Keratinocyte (primary cell): ENCODE results near the gene MRPS18C. TPM values are rescaled to one million over a fixed set of nuclear protein-coding genes. Genes with fewer than 3 reads are reported as not detected.

Experiments
- DNase-seq: peaks from one replicate; pipeline ENCODE4 v3.0.0-alpha.2; 2011; ENCODE audit warnings: low read depth, missing footprints, low spot score
- FAIRE-seq: peaks from 2 replicates; lab custom pipeline; 2011; peaks lifted over from hg19 to GRCh38; lab: Jason Lieb, UNC
- H2AFZ ChIP-seq: 2 replicates; pipeline ENCODE4 v1.6.0; 2012; ENCODE audit warnings: low read length, control low read depth, inconsistent platforms; ENCODE audit not compliant: control insufficient read depth
- H3K27ac ChIP-seq: 2 replicates; pipeline ENCODE4 v1.5.1; 2011; ENCODE audit warnings: low read length; ENCODE audit not compliant: control insufficient read depth, insufficient read depth
- H3K27me3 ChIP-seq: 3 replicates; pipeline ENCODE4 v1.6.0; 2011; ENCODE audit warnings: low read length; ENCODE audit not compliant: control insufficient read depth, insufficient read depth; ENCODE audit errors: extremely low read depth
- H3K36me3 ChIP-seq, 2 experiments: 2 replicates in 1 of 2; 3 replicates in 1 of 2; pipeline ENCODE4 v1.5.1; 2011; ENCODE audit warnings: low read length in 2 of 2, mild to moderate bottlenecking in 1 of 2; ENCODE audit not compliant: control insufficient read depth in 2 of 2, insufficient read depth in 2 of 2; ENCODE audit errors: extremely low read depth in 1 of 2
- H3K4me1 ChIP-seq: 3 replicates; pipeline ENCODE4 v1.5.1; 2011; ENCODE audit warnings: low read length; ENCODE audit not compliant: control insufficient read depth, insufficient read depth; ENCODE audit errors: extremely low read depth
- H3K4me2 ChIP-seq: 3 replicates; pipeline ENCODE4 v1.6.0; 2011; ENCODE audit warnings: low read depth, low read length; ENCODE audit not compliant: control insufficient read depth, insufficient read depth; ENCODE audit errors: extremely low read depth
- H3K4me3 ChIP-seq, 3 experiments: fragments of 200-600 bp in 1 of 3; sonication (generic) in 1 of 3; 2 replicates in 2 of 3; 3 replicates in 1 of 3; pipeline ENCODE4 v1.5.1; 2011 to 2016; ENCODE audit warnings: low read length in 3 of 3, mild to moderate bottlenecking in 3 of 3, control low read depth in 2 of 3, inconsistent platforms in 1 of 3, low read depth in 1 of 3, mixed read lengths in 1 of 3, mixed run types in 1 of 3, moderate library complexity in 1 of 3; ENCODE audit not compliant: control insufficient read depth in 2 of 3, insufficient read depth in 2 of 3; ENCODE audit errors: extremely low read depth in 1 of 3
- H3K79me2 ChIP-seq: 2 replicates; pipeline ENCODE4 v1.6.0; 2012; ENCODE audit warnings: low read length; ENCODE audit not compliant: control insufficient read depth, insufficient read depth
- H3K9ac ChIP-seq: 3 replicates; pipeline ENCODE4 v1.6.0; 2011; ENCODE audit warnings: low read length; ENCODE audit not compliant: control insufficient read depth, insufficient read depth; ENCODE audit errors: extremely low read depth
- H3K9me1 ChIP-seq: 3 replicates; pipeline ENCODE4 v1.6.0; 2011; ENCODE audit warnings: low read length; ENCODE audit not compliant: control insufficient read depth, insufficient read depth; ENCODE audit errors: extremely low read depth
- H3K9me3 ChIP-seq: 2 replicates; pipeline ENCODE4 v1.5.1; 2012; ENCODE audit warnings: low read depth, low read length; ENCODE audit not compliant: control insufficient read depth
- H4K20me1 ChIP-seq: 3 replicates; pipeline ENCODE4 v1.6.0; 2011; ENCODE audit warnings: low read length; ENCODE audit not compliant: control insufficient read depth, insufficient read depth; ENCODE audit errors: extremely low read depth
- CTCF ChIP-seq, 3 experiments: IDR thresholded peaks in 1 of 3; conservative IDR thresholded peaks in 1 of 3; optimal IDR thresholded peaks in 1 of 3; 2 replicates in 2 of 3; 3 replicates in 1 of 3; pipeline versions ENCODE3 to v1.5.1; 2011; ENCODE audit warnings: low read length in 3 of 3, mild to moderate bottlenecking in 3 of 3, moderate library complexity in 2 of 3, control low read depth in 1 of 3, inconsistent platforms in 1 of 3; ENCODE audit not compliant: insufficient read depth in 2 of 3; ENCODE audit errors: extremely low read depth in 1 of 3
- EZH2 ChIP-seq: IDR thresholded peaks from one replicate; pipeline ENCODE4 v1.6.1; 2012; ENCODE audit warnings: inconsistent platforms, mild to moderate bottlenecking, low read length, moderate library complexity
- dilution Hi-C: fragments of 300-500 bp; cut with MboI; formaldehyde crosslinking; loops from one replicate; pipeline ENCODE4 v1.7.0; 2020; ENCODE audit warnings: low sequenced_read_pairs; ENCODE audit not compliant: extremely low pct_ligation_motif_present
- polyA plus RNA-seq, 5 experiments: library from polyadenylated mRNA; depleted of rRNA in 3 of 5; stranded (reverse) in 3 of 5; stranded (forward) in 1 of 5; unstranded in 1 of 5; fragments of >200 nt; gene quantifications; 1 replicate in 1 of 5; 2 replicates in 3 of 5; 3 replicates in 1 of 5; pipeline versions ENCODE4 v1.2.1 to v1.2.3, GENCODE V29; 2011 to 2012; ENCODE audit warnings: missing spikeins in 2 of 5, low read depth in 1 of 5, low replicate concordance in 1 of 5

Gene MRPS18C
- polyA plus RNA-seq, 1 donor (not counting 4 experiments of a cell fraction or from before 2014, with no cell fraction given): 55.4 TPM

GRCh38 chr4:83413676-83414075 is 42.2 kb upstream of the MRPS18C start:
- Histone ChIP-seq H3K9ac (no peak overlapping the region), H3K9me3 (no peaks in the 10 kb centered on the region), H2AFZ (no peak overlapping the region), H3K36me3 (peaks cover 2 to 4% of the 10 kb centered on the region in 2 experiments), H3K4me3 (no peak overlapping the region), H3K27ac (no peak overlapping the region), H3K4me1 (no peaks in the 10 kb centered on the region), H3K27me3 (no peaks in the 10 kb centered on the region), H3K4me2 (no peak overlapping the region), H4K20me1 (no peaks in the 10 kb centered on the region), H3K9me1 (no peaks in the 10 kb centered on the region), H3K79me2 (no peaks in the 10 kb centered on the region)
- FAIRE-seq (no peak), DNase-seq (no peak)
- TF ChIP-seq EZH2: no peak
- TF ChIP-seq CTCF (optimal IDR thresholded peaks at IDR 0.05 in 1 of 3, IDR thresholded peaks at IDR 0.05 in 1 of 3, conservative IDR thresholded peaks at IDR 0.05 in 1 of 3; ENCODE audit: extremely low read depth in 1 of 3, insufficient read depth in 2 of 3, low read length in 3 of 3): no peak
- dilution Hi-C loops: no loop called here

- dilution Hi-C loops: no loop called here
- Histone ChIP-seq H3K27ac (no peak overlapping the region), H3K27me3 (no peaks in the 10 kb centered on the region), H3K4me2 (no peak overlapping the region), H4K20me1 (no peaks in the 10 kb centered on the region), H3K9me1 (no peaks in the 10 kb centered on the region), H2AFZ (no peak overlapping the region), H3K4me3 (no peak overlapping the region), H3K4me1 (no peaks in the 10 kb centered on the region), H3K36me3 (peaks cover 3 to 8% of the 10 kb centered on the region in 2 experiments), H3K79me2 (no peaks in the 10 kb centered on the region), H3K9ac (no peak overlapping the region), H3K9me3 (no peaks in the 10 kb centered on the region)
- DNase-seq: no peak
- TF ChIP-seq EZH2 (no peak), CTCF (optimal IDR thresholded peaks at IDR 0.05 in 1 of 3, IDR thresholded peaks at IDR 0.05 in 1 of 3, conservative IDR thresholded peaks at IDR 0.05 in 1 of 3; ENCODE audit: extremely low read depth in 1 of 3, insufficient read depth in 2 of 3, low read length in 3 of 3) (no peak)
- FAIRE-seq: peak; percentile 13
Observed at GRCh38 chr4:83417566-83417965, 38.3 kb upstream of the MRPS18C start.
